ENCODE measurements around the gene PTPRD.

DNA sequence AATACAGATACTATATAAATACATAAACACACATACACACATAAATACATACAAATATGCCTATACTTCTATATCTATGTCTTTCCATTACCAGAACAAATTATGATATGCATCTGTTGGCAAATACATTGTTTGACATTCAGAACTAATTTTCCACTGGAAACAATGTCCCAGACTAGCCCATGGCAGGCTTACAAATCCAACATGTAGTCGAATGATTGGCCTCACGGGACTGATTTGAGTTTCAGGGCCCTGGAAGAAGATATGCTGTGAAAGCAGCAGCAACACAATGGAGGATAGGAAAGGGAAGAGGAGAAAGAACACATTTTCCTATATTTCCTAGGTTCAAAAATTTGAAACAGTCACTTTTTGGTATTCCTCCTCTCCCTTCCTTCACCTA, 1932.1 kb downstream of the PTPRD start:
- no peak for TF ChIP-seq MAFF (IDR thresholded peaks at IDR 0.05; ENCODE audit: low read length)
- TF ChIP-seq RNF2 (IDR thresholded peaks at IDR 0.05) = no peak
- no peak for TF ChIP-seq EP300 (IDR thresholded peaks at IDR 0.05; ENCODE audit: low read length)
- TF ChIP-seq, protein P1, sequence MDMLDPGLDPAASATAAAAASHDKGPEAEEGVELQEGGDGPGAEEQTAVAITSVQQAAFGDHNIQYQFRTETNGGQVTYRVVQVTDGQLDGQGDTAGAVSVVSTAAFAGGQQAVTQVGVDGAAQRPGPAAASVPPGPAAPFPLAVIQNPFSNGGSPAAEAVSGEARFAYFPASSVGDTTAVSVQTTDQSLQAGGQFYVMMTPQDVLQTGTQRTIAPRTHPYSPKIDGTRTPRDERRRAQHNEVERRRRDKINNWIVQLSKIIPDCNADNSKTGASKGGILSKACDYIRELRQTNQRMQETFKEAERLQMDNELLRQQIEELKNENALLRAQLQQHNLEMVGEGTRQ (CRISPR knock-in tag; IDR thresholded peaks at IDR 0.05) = no peak
- TF ChIP-seq E2F8 (IDR thresholded peaks at IDR 0.05; ENCODE audit: low read depth, partially characterized antibody) = no peak
- no peak for TF ChIP-seq HINFP (tag; conservative IDR thresholded peaks at IDR 0.05; ENCODE audit: low read depth)
- no peak for TF ChIP-seq POLR3A (IDR thresholded peaks at IDR 0.05; ENCODE audit: borderline replicate concordance, extremely low read depth, insufficient read depth, insufficient read length)
- TF ChIP-seq CTCF (IDR thresholded peaks at IDR 0.05 in 2 of 3, conservative IDR thresholded peaks at IDR 0.05 in 1 of 3; ENCODE audit: insufficient read depth in 2 of 3, low read depth in 1 of 3, low read length in 3 of 3) = no peak
- TF ChIP-seq PML (IDR thresholded peaks at IDR 0.05; ENCODE audit: low read length) = no peak
- TF ChIP-seq FOXM1 (IDR thresholded peaks at IDR 0.05; ENCODE audit: low read depth) = no peak
- TF ChIP-seq FOXM1 (CRISPR knock-in tag; IDR thresholded peaks at IDR 0.05; ENCODE audit: low read depth) = no peak
- no peak for TF ChIP-seq MEF2A (IDR thresholded peaks at IDR 0.05; ENCODE audit: control insufficient read depth, low read depth, low read length)
- TF ChIP-seq POLR2AphosphoS5 (IDR thresholded peaks at IDR 0.05; ENCODE audit: control insufficient read depth, insufficient read depth, low read depth, low read length) = no peak
- no peak for TF ChIP-seq KAT2B (IDR thresholded peaks at IDR 0.05; ENCODE audit: low read depth, low read length)
